Endodermal cell (in vitro differentiated cells): ENCODE data around the gene TMBIM6. TPM values are rescaled to one million over a fixed set of nuclear protein-coding genes. Genes with fewer than 3 reads are reported as not detected.
A peak's percentile ranks its signal among the peaks of the same experiment; 100 is the strongest.
"Not testable (repeated sequence)": the region's sequence is repeated elsewhere in the genome, so short reads cannot be mapped to it uniquely, and the experiment has no call there.

Experiments used
- DNase-seq: peaks from one replicate; pipeline ENCODE4 v3.0.0-alpha.2; 2017
- H3K27ac ChIP-seq: 2 replicates; pipeline ENCODE4 v1.5.1; 2013; ENCODE audit warnings: mild to moderate bottlenecking, low read depth, low read length, moderate library complexity
- H3K27me3 ChIP-seq: 2 replicates; pipeline ENCODE4 v1.6.1; 2013; ENCODE audit warnings: mild to moderate bottlenecking, low read length, moderate library complexity; ENCODE audit not compliant: insufficient read depth, control insufficient read depth, poor library complexity, severe bottlenecking
- H3K36me3 ChIP-seq: 2 replicates; pipeline ENCODE4 v1.7.0; 2013; ENCODE audit warnings: mild to moderate bottlenecking, low read length, moderate library complexity; ENCODE audit not compliant: control insufficient read depth, insufficient read depth
- H3K4me1 ChIP-seq: one replicate; pipeline ENCODE4 v1.7.0; 2013; ENCODE audit warnings: low read length; ENCODE audit not compliant: control insufficient read depth, insufficient read depth
- H3K4me3 ChIP-seq: 2 replicates; pipeline ENCODE4 v1.5.1; 2013; ENCODE audit warnings: mild to moderate bottlenecking, low read length, moderate library complexity
- H3K9ac ChIP-seq: 2 replicates; pipeline ENCODE4 v1.6.1; 2013; ENCODE audit warnings: mild to moderate bottlenecking, low read length, moderate library complexity; ENCODE audit not compliant: poor library complexity, severe bottlenecking; ENCODE audit errors: extremely low read depth
- H3K9me3 ChIP-seq: 2 replicates; pipeline ENCODE4 v1.6.1; 2013; ENCODE audit warnings: mild to moderate bottlenecking, low read length, moderate library complexity; ENCODE audit not compliant: control insufficient read depth
- H3K27ac Mint-ChIP-seq: 2 replicates; pipeline ENCODE4 v1.8.0; 2020; ENCODE audit warnings: mixed read lengths
- H3K27me3 Mint-ChIP-seq: 2 replicates; pipeline ENCODE4 v1.8.0; 2021; ENCODE audit warnings: mild to moderate bottlenecking, mixed read lengths; ENCODE audit not compliant: insufficient read depth
- H3K36me3 Mint-ChIP-seq: 2 replicates; pipeline ENCODE4 v1.8.0; 2020; ENCODE audit warnings: low read depth, mixed read lengths
- H3K4me1 Mint-ChIP-seq: 2 replicates; pipeline ENCODE4 v1.8.0; 2020; ENCODE audit warnings: mixed read lengths
- H3K4me3 Mint-ChIP-seq: 2 replicates; pipeline ENCODE4 v1.8.0; 2020; ENCODE audit warnings: mild to moderate bottlenecking, moderate library complexity, mixed read lengths
- H3K9me3 Mint-ChIP-seq: 2 replicates; pipeline ENCODE4 v1.8.0; 2020; ENCODE audit warnings: mild to moderate bottlenecking, mixed read lengths
- WGBS, 2 experiments: methylation state at CpG; one replicate each; pipeline versions ENCODE4 v1.1.5 to v1.1.7; 2013; ENCODE audit warnings: missing lambda C conversion rate in 2 of 2, mixed read lengths in 1 of 2; ENCODE audit not compliant: insufficient coverage in 1 of 2, insufficient read length in 1 of 2; 5-methylcytosine and 5-hydroxymethylcytosine counted together
- total RNA-seq, 2 donors: library from RNA; stranded (reverse); fragmentation: NEBNext Ultra II Directional in 1 of 2; extraction: Animal tissue kit (Norgen Biotek cat#: 25700) in 1 of 2; gene quantifications; 2 replicates in 1 of 2; 3 replicates in 1 of 2; pipeline ENCODE4 v1.2.1, GENCODE V29; 2021
- TF ChIP-seq, protein P1 (sequence below): fragments of 200-600 bp; sonication (generic); conservative IDR thresholded peaks from 2 replicates; pipeline ENCODE4 v1.5.0; 2021; ENCODE audit warnings: antibody characterized with exemption, mild to moderate bottlenecking

Gene TMBIM6
- total RNA-seq, 2 donors from 2014 or later = 426 to 455 TPM

DNA sequence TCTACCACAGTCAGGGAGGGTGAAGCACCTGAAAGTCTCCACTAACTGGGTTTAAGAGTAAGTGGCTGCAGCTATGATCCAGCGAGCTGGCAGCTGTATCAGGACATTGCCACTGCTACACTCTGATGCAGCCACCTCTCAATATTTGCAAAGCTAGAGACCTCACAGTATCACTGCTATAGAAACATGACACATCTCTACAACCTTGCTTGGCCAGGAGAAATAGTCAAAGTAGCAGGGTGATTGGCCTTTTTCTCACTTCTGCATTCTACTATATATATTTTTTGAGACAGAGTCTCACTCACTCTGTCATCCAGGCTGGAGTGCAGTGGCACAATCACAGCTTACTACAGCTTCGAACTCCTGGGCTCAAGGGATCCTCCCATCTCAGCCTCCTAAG is 24.8 kb upstream of the TMBIM6 start:
- Histone ChIP-seq H3K9ac (no peak overlapping the region), H3K36me3 (no peaks in the 10 kb centered on the region), H3K27me3 (peaks cover 4% of the 10 kb centered on the region), H3K27ac (no peak overlapping the region), H3K4me1 (no peaks in the 10 kb centered on the region), H3K4me3 (no peak overlapping the region), H3K9me3 (no peaks in the 10 kb centered on the region)
- H3K27me3 Mint-ChIP-seq = peaks cover 25% of the 10 kb centered on the region
- no peak overlapping the region for H3K4me3 Mint-ChIP-seq
- TF ChIP-seq, protein P1, sequence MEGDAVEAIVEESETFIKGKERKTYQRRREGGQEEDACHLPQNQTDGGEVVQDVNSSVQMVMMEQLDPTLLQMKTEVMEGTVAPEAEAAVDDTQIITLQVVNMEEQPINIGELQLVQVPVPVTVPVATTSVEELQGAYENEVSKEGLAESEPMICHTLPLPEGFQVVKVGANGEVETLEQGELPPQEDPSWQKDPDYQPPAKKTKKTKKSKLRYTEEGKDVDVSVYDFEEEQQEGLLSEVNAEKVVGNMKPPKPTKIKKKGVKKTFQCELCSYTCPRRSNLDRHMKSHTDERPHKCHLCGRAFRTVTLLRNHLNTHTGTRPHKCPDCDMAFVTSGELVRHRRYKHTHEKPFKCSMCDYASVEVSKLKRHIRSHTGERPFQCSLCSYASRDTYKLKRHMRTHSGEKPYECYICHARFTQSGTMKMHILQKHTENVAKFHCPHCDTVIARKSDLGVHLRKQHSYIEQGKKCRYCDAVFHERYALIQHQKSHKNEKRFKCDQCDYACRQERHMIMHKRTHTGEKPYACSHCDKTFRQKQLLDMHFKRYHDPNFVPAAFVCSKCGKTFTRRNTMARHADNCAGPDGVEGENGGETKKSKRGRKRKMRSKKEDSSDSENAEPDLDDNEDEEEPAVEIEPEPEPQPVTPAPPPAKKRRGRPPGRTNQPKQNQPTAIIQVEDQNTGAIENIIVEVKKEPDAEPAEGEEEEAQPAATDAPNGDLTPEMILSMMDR = no peak
- H3K9me3 Mint-ChIP-seq = no peaks in the 10 kb centered on the region
- no peaks in the 10 kb centered on the region for H3K4me1 Mint-ChIP-seq
- WGBS, 2 experiments = 80 to 87% methylated on average over 1 to 2 of the region's 2 CpGs
- H3K27ac Mint-ChIP-seq = no peak overlapping the region
- no peak for DNase-seq
- no peaks in the 10 kb centered on the region for H3K36me3 Mint-ChIP-seq

- not testable (repeated sequence) for H3K4me1 ChIP-seq, H3K4me3 Mint-ChIP-seq, H3K27ac ChIP-seq, H3K27me3 ChIP-seq, H3K9ac ChIP-seq, H3K9me3 Mint-ChIP-seq, H3K9me3 ChIP-seq, DNase-seq, H3K4me1 Mint-ChIP-seq, H3K27ac Mint-ChIP-seq, H3K4me3 ChIP-seq, H3K36me3 ChIP-seq, H3K36me3 Mint-ChIP-seq
- peaks cover 22% of the 10 kb centered on the region for H3K27me3 Mint-ChIP-seq
- WGBS, 2 experiments = 86 to 89% methylated on average over 1 to 3 of the region's 3 CpGs
These were observed 23.6 kb upstream of the TMBIM6 start for GRCh38 chr12:49717800-49718199.

GRCh38 chr12:49720214-49720613 is 21.1 kb upstream of the TMBIM6 start:
- H3K36me3 ChIP-seq = no peaks in the 10 kb centered on the region
- no peak overlapping the region for H3K9ac ChIP-seq
- no peaks in the 10 kb centered on the region for H3K4me1 Mint-ChIP-seq
- DNase-seq = no peak
- TF ChIP-seq, protein P1 = peak; percentile 38
- H3K4me3 ChIP-seq = no peak overlapping the region
- no peak overlapping the region for H3K27ac Mint-ChIP-seq
- no peaks in the 10 kb centered on the region for H3K9me3 ChIP-seq
- no peak overlapping the region for H3K27ac ChIP-seq
- no peak overlapping the region for H3K4me3 Mint-ChIP-seq
- peaks cover 4% of the 10 kb centered on the region for H3K27me3 ChIP-seq
- no peaks in the 10 kb centered on the region for H3K36me3 Mint-ChIP-seq
- WGBS, 2 experiments = 88% methylated on average over 1 of the region's 1 CpG; no CpG with 5 or more reads in 1 of the 2 experiments
- H3K4me1 ChIP-seq = no peaks in the 10 kb centered on the region
- no peaks in the 10 kb centered on the region for H3K9me3 Mint-ChIP-seq
- peaks cover 23% of the 10 kb centered on the region for H3K27me3 Mint-ChIP-seq

- not testable (repeated sequence) for H3K9ac ChIP-seq, H3K36me3 Mint-ChIP-seq, H3K36me3 ChIP-seq, H3K9me3 ChIP-seq, H3K9me3 Mint-ChIP-seq, H3K27ac Mint-ChIP-seq, H3K4me1 Mint-ChIP-seq, H3K4me1 ChIP-seq, H3K27me3 ChIP-seq, DNase-seq, H3K4me3 Mint-ChIP-seq, H3K27ac ChIP-seq, H3K4me3 ChIP-seq
- peaks cover 23% of the 10 kb centered on the region for H3K27me3 Mint-ChIP-seq
- 85 to 93% methylated on average over 3 of the region's 3 CpGs for WGBS, 2 experiments
These were observed 20.0 kb upstream of the TMBIM6 start for GRCh38 chr12:49721355-49721754.
